ENCODE measurements around the gene PSME3IP1. TPM values are rescaled to one million over a fixed set of nuclear protein-coding genes. Genes with fewer than 3 reads are reported as not detected.

Gene PSME3IP1
- total RNA-seq, 1 experiment from 2014 or later, result 103 TPM

GRCh38 chr16:57229079-57229478, 43.2 kb upstream of the PSME3IP1 start:
- WGBS (ENCODE audit: extremely low coverage, insufficient read length, low lambda C conversion rate), result no CpG with 5 or more reads among the region's 1 CpG

More at GRCh38 chr16:57229079-57229478, 43.2 kb upstream of the PSME3IP1 start:
- no peaks in the 10 kb centered on the region for H3K79me2 ChIP-seq (ENCODE audit: insufficient read depth, low read length)
- H3K56ac ChIP-seq (ENCODE audit: insufficient read length, low read depth, low read length), result no peak overlapping the region
- no peaks in the 10 kb centered on the region for H3K27me3 Mint-ChIP-seq (ENCODE audit: low read depth)
- no peak overlapping the region for H3K4me3 Mint-ChIP-seq
- no peak overlapping the region for H2BK5ac ChIP-seq (ENCODE audit: insufficient read length, low read length)
- no peak overlapping the region for H2BK120ac ChIP-seq (ENCODE audit: low read depth, low read length, poor library complexity, severe bottlenecking)
- no peaks in the 10 kb centered on the region for H4K20me1 ChIP-seq (ENCODE audit: control insufficient read depth, insufficient read depth, insufficient read length)
- no peak overlapping the region for H3T11ph ChIP-seq (ENCODE audit: low read length)
- H3K4ac ChIP-seq (ENCODE audit: low read depth, low read length), result no peak overlapping the region
- no peak overlapping the region for H3K27ac ChIP-seq (ENCODE audit: insufficient read length, low read depth, low read length)
- no peak overlapping the region for H3K4me2 ChIP-seq (ENCODE audit: insufficient read depth, insufficient read length, low read length)
- no peak overlapping the region for H3K23ac ChIP-seq (ENCODE audit: insufficient read length, low read depth, low read length)
- no peak overlapping the region for H3K27ac Mint-ChIP-seq
- H3K4me1 ChIP-seq (ENCODE audit: insufficient read depth, low read length), result no peaks in the 10 kb centered on the region
- no peak overlapping the region for H4K5ac ChIP-seq (ENCODE audit: insufficient read length, low read depth, low read length)
- H2AK5ac ChIP-seq (ENCODE audit: insufficient read length, low read length), result no peak overlapping the region
- no peaks in the 10 kb centered on the region for H3K4me1 Mint-ChIP-seq
- no peak overlapping the region for H4K91ac ChIP-seq (ENCODE audit: insufficient read length, low read depth, low read length)
- H3K27me3 ChIP-seq (ENCODE audit: insufficient read depth, low read length), result no peaks in the 10 kb centered on the region; the same call in 1 of the 2 replicates
- H3K79me1 ChIP-seq (ENCODE audit: insufficient read depth, low read depth, low read length, poor library complexity, severe bottlenecking), result no peaks in the 10 kb centered on the region
- H3K23me2 ChIP-seq (ENCODE audit: insufficient read length, low read depth, low read length, poor library complexity, severe bottlenecking), result no peaks in the 10 kb centered on the region
- no peaks in the 10 kb centered on the region for H3K9me3 ChIP-seq (ENCODE audit: control insufficient read depth, low read depth, low read length)
- no peak overlapping the region for H2BK12ac ChIP-seq (ENCODE audit: insufficient read length, low read depth, low read length)
- no peak for TF ChIP-seq CTCF (conservative IDR thresholded peaks at IDR 0.05)
- H3K14ac ChIP-seq (ENCODE audit: insufficient read depth, low read length), result no peak overlapping the region
- DNase-seq, result no peak
- no peak overlapping the region for H3K18ac ChIP-seq (ENCODE audit: insufficient read length, low read depth, low read length)
- H2BK20ac ChIP-seq (ENCODE audit: low read depth, low read length, poor library complexity, severe bottlenecking), result no peak overlapping the region
- H4K8ac ChIP-seq (replicated peaks; ENCODE audit: insufficient read length, low read depth, low read length), result no peak overlapping the region
- H3K36me3 Mint-ChIP-seq (ENCODE audit: insufficient read depth in 1 of 3, low read depth in 3 of 3), result peaks cover 16 to 74% (median 46%) of the 10 kb centered on the region in 3 experiments
- no peak overlapping the region for H3K9ac ChIP-seq (ENCODE audit: extremely low read depth, insufficient read length, low read length)
- H2AFZ ChIP-seq (ENCODE audit: low read length), result no peak overlapping the region
- no peak overlapping the region for H2BK15ac ChIP-seq (ENCODE audit: low read depth, low read length)
- H3K9me3 Mint-ChIP-seq, result no peaks in the 10 kb centered on the region

Data from H9 (cell line).